GM23248 (cell line): ENCODE measurements around the gene ZNF148. TPM values are rescaled to one million over a fixed set of nuclear protein-coding genes. Genes with fewer than 3 reads are reported as not detected.

Experiments
- DNase-seq: peaks from one replicate; pipeline ENCODE4 v3.0.0-alpha.2; 2015
- H2AFZ ChIP-seq: fragments of 200-600 bp; sonication (generic); 2 replicates; pipeline ENCODE4 v1.6.1; 2016; ENCODE audit warnings: antibody characterized with exemption
- H3F3A ChIP-seq: fragments of 200-600 bp; sonication (generic); 2 replicates; pipeline ENCODE4 v1.6.1; 2016; ENCODE audit warnings: mild to moderate bottlenecking, antibody characterized with exemption, mixed run types; ENCODE audit not compliant: insufficient read depth
- H3K27ac ChIP-seq: fragments of 200-600 bp; sonication (generic); 2 replicates; pipeline ENCODE4 v1.5.1; 2016; ENCODE audit warnings: mild to moderate bottlenecking
- H3K27me3 ChIP-seq: fragments of 200-600 bp; sonication (generic); replicated peaks from 2 replicates; pipeline ENCODE4 v1.6.1; 2016; ENCODE audit warnings: mild to moderate bottlenecking; ENCODE audit not compliant: insufficient read depth
- H3K36me3 ChIP-seq: fragments of 200-600 bp; sonication (generic); 2 replicates; pipeline ENCODE4 v1.6.1; 2016; ENCODE audit warnings: low read depth, mild to moderate bottlenecking
- H3K4me1 ChIP-seq: fragments of 200-600 bp; sonication (generic); 2 replicates; pipeline ENCODE4 v1.6.1; 2016; ENCODE audit warnings: mild to moderate bottlenecking; ENCODE audit not compliant: insufficient read depth
- H3K4me2 ChIP-seq: fragments of 200-600 bp; sonication (generic); one replicate; pipeline ENCODE4 v1.6.1; 2016; ENCODE audit warnings: mild to moderate bottlenecking; ENCODE audit not compliant: unreplicated experiment
- H3K4me3 ChIP-seq: fragments of 200-600 bp; sonication (generic); 2 replicates; pipeline ENCODE4 v1.5.1; 2016; ENCODE audit warnings: mild to moderate bottlenecking
- H3K79me2 ChIP-seq: fragments of 200-600 bp; sonication (generic); 2 replicates; pipeline ENCODE4 v1.6.1; 2016; ENCODE audit warnings: mild to moderate bottlenecking; ENCODE audit not compliant: insufficient read depth
- H3K9ac ChIP-seq: fragments of 200-600 bp; sonication (generic); 2 replicates; pipeline ENCODE4 v1.6.1; 2016; ENCODE audit warnings: mild to moderate bottlenecking
- H3K9me2 ChIP-seq: fragments of 200-600 bp; sonication (generic); 2 replicates; pipeline ENCODE4 v1.6.1; 2016; ENCODE audit warnings: mixed run types, mild to moderate bottlenecking, moderate library complexity; ENCODE audit not compliant: insufficient read depth
- H3K9me3 ChIP-seq: fragments of 200-600 bp; sonication (generic); one replicate; pipeline ENCODE4 v1.6.1; 2017; ENCODE audit warnings: low read depth
- H4K20me1 ChIP-seq: fragments of 200-600 bp; sonication (generic); 2 replicates; pipeline ENCODE4 v1.6.0; 2016; ENCODE audit not compliant: insufficient read depth
- EZH2 ChIP-seq: fragments of 200-600 bp; sonication (generic); IDR thresholded peaks from 2 replicates; pipeline ENCODE4 v1.6.1; 2018; ENCODE audit warnings: antibody characterized with exemption, mild to moderate bottlenecking; ENCODE audit not compliant: insufficient read depth, poor library complexity, severe bottlenecking
- EZH2phosphoT487 ChIP-seq: fragments of 200-600 bp; sonication (generic); IDR thresholded peaks from 2 replicates; pipeline ENCODE4 v1.6.1; 2018; ENCODE audit warnings: antibody characterized with exemption, moderate library complexity, mild to moderate bottlenecking, low read depth; ENCODE audit not compliant: insufficient read depth
- WGBS, 2 experiments: methylation state at CpG; one replicate each; pipeline ENCODE4 v1.1.6; 2015 to 2017; ENCODE audit warnings: low lambda C conversion rate in 2 of 2, low coverage in 1 of 2; ENCODE audit errors: missing lambda C conversion rate in 2 of 2; 5-methylcytosine and 5-hydroxymethylcytosine counted together
- in situ Hi-C: fragments of 300-500 bp; cut with MboI; formaldehyde crosslinking; loops from 2 replicates; pipeline ENCODE4 v1.15.0; 2020
- polyA plus RNA-seq: library from polyadenylated mRNA; unstranded; fragments of >200 nt; fragmentation: Nextera tagmentation; extraction: Ambion mirVana; gene quantifications from 2 replicates; pipeline ENCODE4 v1.2.1, GENCODE V29; 2016
- total RNA-seq: library from RNA; depleted of rRNA; stranded (reverse); fragments of >200 nt; shearing (Covaris generic); gene quantifications from 2 replicates; pipeline ENCODE4 v1.2.3, GENCODE V29; 2014

ZNF148 gene
- total and polyA plus RNA-seq, 2 experiments from 2014 or later, result 33.1 to 50.3 TPM

GRCh38 chr3:125212509-125213363 is 162.4 kb downstream of the ZNF148 start, which contains the start of gene SLC12A8:
Gene SLC12A8, minus strand, starts transcription at chr3:125212748. Its CDS starts 1,399 bp downstream, at chr3:125211349.
- H3K36me3 ChIP-seq, result no peaks in the 10 kb centered on the region
- H2AFZ ChIP-seq, result peak within 1 kb of the TSS; percentile 82
- H3K79me2 ChIP-seq, result no peaks in the 10 kb centered on the region
- no peaks in the 10 kb centered on the region for H3K9me3 ChIP-seq
- no peaks in the 10 kb centered on the region for H4K20me1 ChIP-seq
- peaks cover 20% of the 10 kb centered on the region for H3K4me1 ChIP-seq
- peak; percentile 33 for DNase-seq
- H3K4me3 ChIP-seq, result peak within 1 kb of the TSS; percentile 55
- H3K9me2 ChIP-seq, result no peaks in the 10 kb centered on the region
- no peak within 1 kb of the TSS for H3K27ac ChIP-seq
- 16 to 29% methylated on average over 27 to 40 of the region's 55 CpGs for WGBS, 2 experiments
- no peaks in the 10 kb centered on the region for H3K27me3 ChIP-seq
- H3K9ac ChIP-seq, result peak within 1 kb of the TSS; percentile 63
- in situ Hi-C loops, result no loop called here
- TF ChIP-seq EZH2phosphoT487 (no peak), EZH2 (no peak)
- peaks cover 18% of the 10 kb centered on the region for H3F3A ChIP-seq
- H3K4me2 ChIP-seq, result peak within 1 kb of the TSS; percentile 69

GRCh38 chr3:125212091-125212508 is 163.0 kb downstream of the ZNF148 start:
- peaks cover 18% of the 10 kb centered on the region for H3F3A ChIP-seq
- no peak overlapping the region for H3K27ac ChIP-seq
- H3K9ac ChIP-seq, result peak overlapping the region; percentile 63
- no peaks in the 10 kb centered on the region for H3K36me3 ChIP-seq
- H3K4me2 ChIP-seq, result peak overlapping the region; percentile 69
- H3K79me2 ChIP-seq, result no peaks in the 10 kb centered on the region
- H3K27me3 ChIP-seq, result no peaks in the 10 kb centered on the region
- peak overlapping the region; percentile 55 for H3K4me3 ChIP-seq
- H3K9me2 ChIP-seq, result no peaks in the 10 kb centered on the region
- peak overlapping the region; percentile 82 for H2AFZ ChIP-seq
- H3K4me1 ChIP-seq, result peaks cover 20% of the 10 kb centered on the region
- in situ Hi-C loops, result no loop called here
- H4K20me1 ChIP-seq, result no peaks in the 10 kb centered on the region
- no peaks in the 10 kb centered on the region for H3K9me3 ChIP-seq
- DNase-seq, result no peak
- WGBS, 2 experiments, result 10 to 20% methylated on average over 9 to 28 of the region's 28 CpGs
- TF ChIP-seq EZH2phosphoT487, result no peak
- TF ChIP-seq EZH2, result no peak

- Histone ChIP-seq H3F3A (peaks cover 18% of the 10 kb centered on the region), H2AFZ (peak overlapping the region; percentile 82; the same call in 1 of the 2 replicates), H3K4me2 (no peak overlapping the region), H3K9ac (no peak overlapping the region), H3K27ac (no peak overlapping the region), H3K27me3 (no peaks in the 10 kb centered on the region), H3K4me3 (no peak overlapping the region), H3K9me2 (no peaks in the 10 kb centered on the region), H3K79me2 (no peaks in the 10 kb centered on the region), H4K20me1 (no peaks in the 10 kb centered on the region), H3K36me3 (no peaks in the 10 kb centered on the region), H3K4me1 (peaks cover 20% of the 10 kb centered on the region), H3K9me3 (no peaks in the 10 kb centered on the region)
- WGBS, 2 experiments, result 91 to 95% methylated on average over 11 of the region's 11 CpGs
- no peak for DNase-seq
- TF ChIP-seq EZH2, result no peak
- no peak for TF ChIP-seq EZH2phosphoT487
- in situ Hi-C loops, result no loop called here
Observed at GRCh38 chr3:125211523-125212090, 163.5 kb downstream of the ZNF148 start.

- no peaks in the 10 kb centered on the region for H3K79me2 ChIP-seq
- H3K27ac ChIP-seq, result no peak overlapping the region
Observed at GRCh38 chr3:125207949-125208568, 167.1 kb downstream of the ZNF148 start.

More at GRCh38 chr3:125207949-125208568, 167.1 kb downstream of the ZNF148 start:
- H3K27me3 ChIP-seq, result no peaks in the 10 kb centered on the region
- no peak overlapping the region for H3K4me3 ChIP-seq
- H3K4me2 ChIP-seq, result no peak overlapping the region
- no peak overlapping the region for H3K9ac ChIP-seq
- in situ Hi-C loops, result no loop called here
- no peaks in the 10 kb centered on the region for H3F3A ChIP-seq
- TF ChIP-seq EZH2, result no peak
- no peak for TF ChIP-seq EZH2phosphoT487
- no peaks in the 10 kb centered on the region for H3K9me3 ChIP-seq
- H3K36me3 ChIP-seq, result no peaks in the 10 kb centered on the region
- peak; percentile 25 for DNase-seq
- WGBS, 2 experiments, result 100% methylated on average over 1 of the region's 1 CpG
- H3K4me1 ChIP-seq, result 0 out of 2 replicates have a peak, but pooled peaks cover under 1% of the 10 kb centered on the region
- no peaks in the 10 kb centered on the region for H4K20me1 ChIP-seq
- no peak overlapping the region for H2AFZ ChIP-seq
- no peaks in the 10 kb centered on the region for H3K9me2 ChIP-seq
